SK-N-SH (cell line): ENCODE data around the gene ETS1. TPM values are rescaled to one million over a fixed set of nuclear protein-coding genes. Genes with fewer than 3 reads are reported as not detected.

Experiments used
- CTCF ChIA-PET: fragments of 300-600, 350-600 bp; formaldehyde crosslinking; extraction: SDS; loops from one replicate; lab custom pipeline; 2021; lab: Yijun Ruan, JAX
- POLR2A ChIA-PET: fragments of 350-600 bp; sonication (Branson Sonifier 250); formaldehyde crosslinking; extraction: SDS; loops from one replicate; lab custom pipeline; 2020; ENCODE audit warnings: antibody characterized with exemption, inconsistent platforms; lab: Yijun Ruan, JAX
- DNase-seq: peaks from one replicate; pipeline ENCODE4 v3.0.0; 2012
- H2AFZ ChIP-seq: fragments of 200-600 bp; sonication (generic); 2 replicates; pipeline ENCODE4 v1.8.1; 2016; ENCODE audit warnings: antibody characterized with exemption, mild to moderate bottlenecking, low read depth
- H3F3A ChIP-seq: fragments of 200-600 bp; sonication (generic); replicated peaks from 2 replicates; pipeline ENCODE3; 2016; ENCODE audit warnings: antibody characterized with exemption, mild to moderate bottlenecking; ENCODE audit not compliant: insufficient read depth
- H3K27ac ChIP-seq, 2 experiments: fragments of 200-500 bp in 1 of 2; fragments of 200-600 bp in 1 of 2; sonication (Bioruptor generic) in 1 of 2; sonication (generic), shearing (Covaris generic) in 1 of 2; 2 replicates each; pipeline versions ENCODE4 v1.5.1 to v1.6.1; 2014 to 2016; ENCODE audit warnings: low read depth in 2 of 2, inconsistent platforms in 1 of 2, low read length in 1 of 2, mild to moderate bottlenecking in 1 of 2, mixed read lengths in 1 of 2
- H3K27me3 ChIP-seq: fragments of 200-600 bp; sonication (generic), shearing (Covaris generic); 2 replicates; pipeline ENCODE4 v1.6.1; 2016; ENCODE audit warnings: mixed run types; ENCODE audit not compliant: insufficient read depth
- H3K36me3 ChIP-seq, 2 experiments: fragments of 200-500 bp in 1 of 2; fragments of 200-600 bp in 1 of 2; sonication (Bioruptor generic) in 1 of 2; sonication (generic) in 1 of 2; replicated peaks in 1 of 2; 2 replicates each; pipeline versions ENCODE3 to v1.5.1; 2014 to 2016; ENCODE audit warnings: low read length in 1 of 2, mild to moderate bottlenecking in 1 of 2; ENCODE audit not compliant: insufficient read depth in 2 of 2, control insufficient read depth in 1 of 2
- H3K4me1 ChIP-seq, 2 experiments: fragments of 200-500 bp in 1 of 2; fragments of 200-600 bp in 1 of 2; sonication (Bioruptor generic) in 1 of 2; sonication (generic), shearing (Covaris generic) in 1 of 2; 2 replicates each; pipeline versions ENCODE4 v1.5.1 to v1.6.1; 2014 to 2016; ENCODE audit warnings: low read depth in 1 of 2, low read length in 1 of 2, mixed run types in 1 of 2; ENCODE audit not compliant: insufficient read depth in 2 of 2, control insufficient read depth in 1 of 2
- H3K4me2 ChIP-seq: fragments of 200-600 bp; sonication (generic), shearing (Covaris generic); 2 replicates; pipeline ENCODE4 v1.6.1; 2017; ENCODE audit warnings: mixed run types
- H3K4me3 ChIP-seq, 2 experiments: fragments of 200-500 bp in 1 of 2; fragments of 200-600 bp in 1 of 2; sonication (Bioruptor generic) in 1 of 2; sonication (generic), shearing (Covaris generic) in 1 of 2; 2 replicates each; pipeline versions ENCODE4 v1.5.1 to v1.8.1; 2014 to 2016; ENCODE audit warnings: low read depth in 2 of 2, inconsistent platforms in 1 of 2, low read length in 1 of 2, mild to moderate bottlenecking in 1 of 2, mixed read lengths in 1 of 2, moderate library complexity in 1 of 2
- H3K79me2 ChIP-seq: fragments of 200-600 bp; sonication (generic); 2 replicates; pipeline ENCODE4 v1.8.1; 2017; ENCODE audit warnings: mild to moderate bottlenecking; ENCODE audit not compliant: insufficient read depth
- H3K9ac ChIP-seq: fragments of 200-600 bp; sonication (generic); 2 replicates; pipeline ENCODE4 v1.6.1; 2017; ENCODE audit warnings: mixed run types
- H3K9me2 ChIP-seq: fragments of 200-600 bp; sonication (generic); 2 replicates; pipeline ENCODE4 v1.6.1; 2017; ENCODE audit warnings: mixed run types
- H3K9me3 ChIP-seq: fragments of 200-600 bp; sonication (generic); 2 replicates; pipeline ENCODE4 v1.6.1; 2017; ENCODE audit warnings: mixed run types, mild to moderate bottlenecking, moderate library complexity
- H4K20me1 ChIP-seq: fragments of 200-600 bp; sonication (generic); 2 replicates; pipeline ENCODE4 v1.6.1; 2017; ENCODE audit warnings: mild to moderate bottlenecking, mixed run types; ENCODE audit not compliant: insufficient read depth
- GATA2 ChIP-seq: sonication (generic); formaldehyde crosslinking; IDR thresholded peaks from 2 replicates; pipeline ENCODE4 v1.5.0; 2020; ENCODE audit warnings: mild to moderate bottlenecking, missing genetic modification reagents
- MAX ChIP-seq: IDR thresholded peaks from 2 replicates; pipeline ENCODE4 v1.4.0; 2012; ENCODE audit warnings: low read depth
- MXI1 ChIP-seq: IDR thresholded peaks from 2 replicates; pipeline ENCODE4 v1.6.1; 2012; ENCODE audit warnings: mild to moderate bottlenecking, low read depth, low read length, improper control_type of control experiment
- SIN3A ChIP-seq: IDR thresholded peaks from 2 replicates; pipeline ENCODE4 v1.6.1; 2012; ENCODE audit warnings: low read depth, mild to moderate bottlenecking, low read length, moderate library complexity, borderline replicate concordance
- SMC3 ChIP-seq: IDR thresholded peaks from 2 replicates; pipeline ENCODE4 v1.6.1; 2012; ENCODE audit warnings: low read depth, low read length, improper control_type of control experiment
- TAF1 ChIP-seq: IDR thresholded peaks from 2 replicates; pipeline ENCODE4 v1.6.1; 2012; ENCODE audit warnings: low read depth, mild to moderate bottlenecking, low read length, moderate library complexity, borderline replicate concordance
- TEAD4 ChIP-seq: IDR thresholded peaks from 2 replicates; pipeline ENCODE4 v1.4.0; 2012; ENCODE audit warnings: mild to moderate bottlenecking, borderline replicate concordance; ENCODE audit not compliant: insufficient read depth
- USF1 ChIP-seq: IDR thresholded peaks from 2 replicates; pipeline ENCODE4 v1.4.0; 2012; ENCODE audit warnings: low read depth, borderline replicate concordance
- WGBS: methylation state at CpG from one replicate; pipeline ENCODE4 v1.1.6; 2017; ENCODE audit warnings: low lambda C conversion rate; 5-methylcytosine and 5-hydroxymethylcytosine counted together
- polyA plus RNA-seq, 3 experiments: library from polyadenylated mRNA; depleted of rRNA; stranded (reverse); fragments of >200 nt; gene quantifications; 2 replicates each; pipeline ENCODE4 v1.2.3, GENCODE V29; 2012
- TF ChIP-seq, protein P1 (sequence below): fragments of 200-600 bp; sonication (generic); IDR thresholded peaks from 2 replicates; pipeline ENCODE4 v1.6.1; 2017; ENCODE audit warnings: antibody characterized with exemption, mild to moderate bottlenecking, moderate library complexity
- TF ChIP-seq, protein P2 (sequence below): IDR thresholded peaks from 2 replicates; pipeline ENCODE4 v1.6.1; 2012; ENCODE audit warnings: mild to moderate bottlenecking, low read depth, low read length, moderate library complexity

ETS1 gene
- polyA plus RNA-seq, 1 of the 3 experiments (the other 2 are of a cell fraction): 14.5 TPM

GRCh38 chr11:128625326-128625725 is 38.0 kb upstream of the ETS1 start:
- H3K4me3 ChIP-seq: no peak overlapping the region
- H3K36me3 ChIP-seq: no peaks in the 10 kb centered on the region
- H3K4me2 ChIP-seq: no peak overlapping the region
- H3K27me3 ChIP-seq: no peaks in the 10 kb centered on the region
- POLR2A ChIA-PET: no interaction called here
- H3K79me2 ChIP-seq: no peaks in the 10 kb centered on the region
- H3K9ac ChIP-seq: no peak overlapping the region
- no peak overlapping the region for H3K27ac ChIP-seq
- CTCF ChIA-PET: interaction anchor here (0.5 to 3.2 kb wide), 4 partner anchors 129 to 468 kb away, joined by 3 to 22 read pairs (median 10); no protein-coding TSS in a partner anchor
- TF ChIP-seq TAF1: no peak
- no peak for TF ChIP-seq MXI1
- no peak for TF ChIP-seq GATA2 (CRISPR knock-in tag)
- no peak for TF ChIP-seq SMC3
- TF ChIP-seq TEAD4: no peak
- TF ChIP-seq, protein P1, sequence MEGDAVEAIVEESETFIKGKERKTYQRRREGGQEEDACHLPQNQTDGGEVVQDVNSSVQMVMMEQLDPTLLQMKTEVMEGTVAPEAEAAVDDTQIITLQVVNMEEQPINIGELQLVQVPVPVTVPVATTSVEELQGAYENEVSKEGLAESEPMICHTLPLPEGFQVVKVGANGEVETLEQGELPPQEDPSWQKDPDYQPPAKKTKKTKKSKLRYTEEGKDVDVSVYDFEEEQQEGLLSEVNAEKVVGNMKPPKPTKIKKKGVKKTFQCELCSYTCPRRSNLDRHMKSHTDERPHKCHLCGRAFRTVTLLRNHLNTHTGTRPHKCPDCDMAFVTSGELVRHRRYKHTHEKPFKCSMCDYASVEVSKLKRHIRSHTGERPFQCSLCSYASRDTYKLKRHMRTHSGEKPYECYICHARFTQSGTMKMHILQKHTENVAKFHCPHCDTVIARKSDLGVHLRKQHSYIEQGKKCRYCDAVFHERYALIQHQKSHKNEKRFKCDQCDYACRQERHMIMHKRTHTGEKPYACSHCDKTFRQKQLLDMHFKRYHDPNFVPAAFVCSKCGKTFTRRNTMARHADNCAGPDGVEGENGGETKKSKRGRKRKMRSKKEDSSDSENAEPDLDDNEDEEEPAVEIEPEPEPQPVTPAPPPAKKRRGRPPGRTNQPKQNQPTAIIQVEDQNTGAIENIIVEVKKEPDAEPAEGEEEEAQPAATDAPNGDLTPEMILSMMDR: no peak
- TF ChIP-seq SIN3A: no peak
- TF ChIP-seq MAX: no peak
- peaks cover 0 to 18% of the 10 kb centered on the region in 2 experiments; a peak in 2 of 4 replicates for H3K4me1 ChIP-seq
- no peaks in the 10 kb centered on the region for H3F3A ChIP-seq
- H4K20me1 ChIP-seq: no peaks in the 10 kb centered on the region
- whole genome bisulfite sequencing: 95% methylated on average over 8 of the region's 8 CpGs
- no peak for DNase-seq
- no peaks in the 10 kb centered on the region for H3K9me2 ChIP-seq
- no peaks in the 10 kb centered on the region for H3K9me3 ChIP-seq
- no peak overlapping the region for H2AFZ ChIP-seq

DNA sequence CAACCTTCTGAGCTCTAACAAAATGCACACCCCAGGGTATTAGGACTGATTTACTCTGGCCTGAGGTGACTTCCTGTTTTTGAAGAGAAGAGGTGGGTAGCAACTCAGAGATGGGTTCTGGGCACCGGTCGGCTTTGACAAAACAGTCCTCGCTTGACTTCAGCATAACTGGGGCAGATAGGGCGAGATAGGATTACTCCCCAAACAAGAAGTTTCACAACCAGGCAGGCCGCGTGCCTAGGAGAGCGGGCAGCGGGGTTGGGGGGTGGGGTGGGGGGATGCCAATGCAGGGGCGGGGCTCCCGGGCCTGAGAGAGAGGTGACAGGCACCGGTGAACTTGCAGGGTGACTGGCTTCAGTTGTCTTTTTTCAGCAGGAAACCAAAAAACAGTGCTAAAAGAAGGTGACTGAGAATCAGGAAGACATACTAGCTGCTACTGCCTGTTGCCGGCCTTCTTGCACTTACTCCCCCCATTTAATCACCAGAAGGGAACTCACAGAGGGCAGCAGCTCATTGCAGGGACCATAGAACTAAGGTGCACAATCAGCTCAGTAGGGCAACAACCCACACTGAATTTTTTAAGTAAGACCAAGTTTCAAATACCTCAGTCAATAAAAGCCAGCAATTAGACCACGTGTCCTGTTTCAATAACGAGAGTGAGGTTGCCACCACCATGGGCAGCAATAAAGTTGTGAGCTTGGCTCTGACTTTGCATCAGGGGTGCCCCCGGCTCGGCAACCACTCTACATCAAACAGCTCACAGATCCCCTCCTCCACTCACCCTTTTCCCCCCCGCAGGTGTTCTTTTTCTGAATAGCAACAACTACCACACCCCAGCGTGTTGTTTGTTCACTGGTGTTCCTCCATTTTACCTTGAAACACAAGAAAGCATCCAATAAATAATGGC is 37.2 kb upstream of the ETS1 start:
- H3K4me3 ChIP-seq: no peak overlapping the region
- H3K9ac ChIP-seq: no peak overlapping the region
- TF ChIP-seq MAX (no peak), USF1 (no peak)
- TF ChIP-seq, protein P2, sequence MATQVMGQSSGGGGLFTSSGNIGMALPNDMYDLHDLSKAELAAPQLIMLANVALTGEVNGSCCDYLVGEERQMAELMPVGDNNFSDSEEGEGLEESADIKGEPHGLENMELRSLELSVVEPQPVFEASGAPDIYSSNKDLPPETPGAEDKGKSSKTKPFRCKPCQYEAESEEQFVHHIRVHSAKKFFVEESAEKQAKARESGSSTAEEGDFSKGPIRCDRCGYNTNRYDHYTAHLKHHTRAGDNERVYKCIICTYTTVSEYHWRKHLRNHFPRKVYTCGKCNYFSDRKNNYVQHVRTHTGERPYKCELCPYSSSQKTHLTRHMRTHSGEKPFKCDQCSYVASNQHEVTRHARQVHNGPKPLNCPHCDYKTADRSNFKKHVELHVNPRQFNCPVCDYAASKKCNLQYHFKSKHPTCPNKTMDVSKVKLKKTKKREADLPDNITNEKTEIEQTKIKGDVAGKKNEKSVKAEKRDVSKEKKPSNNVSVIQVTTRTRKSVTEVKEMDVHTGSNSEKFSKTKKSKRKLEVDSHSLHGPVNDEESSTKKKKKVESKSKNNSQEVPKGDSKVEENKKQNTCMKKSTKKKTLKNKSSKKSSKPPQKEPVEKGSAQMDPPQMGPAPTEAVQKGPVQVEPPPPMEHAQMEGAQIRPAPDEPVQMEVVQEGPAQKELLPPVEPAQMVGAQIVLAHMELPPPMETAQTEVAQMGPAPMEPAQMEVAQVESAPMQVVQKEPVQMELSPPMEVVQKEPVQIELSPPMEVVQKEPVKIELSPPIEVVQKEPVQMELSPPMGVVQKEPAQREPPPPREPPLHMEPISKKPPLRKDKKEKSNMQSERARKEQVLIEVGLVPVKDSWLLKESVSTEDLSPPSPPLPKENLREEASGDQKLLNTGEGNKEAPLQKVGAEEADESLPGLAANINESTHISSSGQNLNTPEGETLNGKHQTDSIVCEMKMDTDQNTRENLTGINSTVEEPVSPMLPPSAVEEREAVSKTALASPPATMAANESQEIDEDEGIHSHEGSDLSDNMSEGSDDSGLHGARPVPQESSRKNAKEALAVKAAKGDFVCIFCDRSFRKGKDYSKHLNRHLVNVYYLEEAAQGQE: no peak
- no peaks in the 10 kb centered on the region for H3K27me3 ChIP-seq
- H3K36me3 ChIP-seq: no peaks in the 10 kb centered on the region
- H3K9me3 ChIP-seq: no peaks in the 10 kb centered on the region
- no peak for DNase-seq
- ChIA-PET POLR2A (no interaction called here), CTCF (interaction anchor here (0.7 to 3.2 kb wide), 5 partner anchors 326 to 467 kb away, joined by 3 to 22 read pairs (median 3); no protein-coding TSS in a partner anchor)
- H3K9me2 ChIP-seq: no peaks in the 10 kb centered on the region
- 91% methylated on average over 14 of the region's 18 CpGs for whole genome bisulfite sequencing
- H3K79me2 ChIP-seq: no peaks in the 10 kb centered on the region
- H3K27ac ChIP-seq: no peak overlapping the region
- H4K20me1 ChIP-seq: no peaks in the 10 kb centered on the region
- H3K4me1 ChIP-seq: peaks cover 0 to 22% of the 10 kb centered on the region in 2 experiments; a peak in 2 of 4 replicates
- no peak overlapping the region for H3K4me2 ChIP-seq
- H3F3A ChIP-seq: no peaks in the 10 kb centered on the region
- H2AFZ ChIP-seq: no peak overlapping the region
